Ecto neural progenitor cell (in vitro differentiated cells): Measurements from ENCODE around the gene SLC35A3.
A peak's percentile ranks its signal among the peaks of the same experiment; 100 is the strongest.
"Not testable (repeated sequence)": the region's sequence is repeated elsewhere in the genome, so short reads cannot be mapped to it uniquely, and the experiment has no call there.

Experiments
- DNase-seq: peaks from one replicate; pipeline ENCODE4 v3.0.0-alpha.2; 2018; ENCODE audit warnings: low spot score

SLC35A3 gene

GRCh38 chr1:100035214-100035613, 65.4 kb downstream of the SLC35A3 start:
- no peak for DNase-seq

- DNase-seq, result no peak
Observed at GRCh38 chr1:100036718-100037655, 67.2 kb downstream of the SLC35A3 start.

GRCh38 chr1:100037656-100037926, 67.8 kb downstream of the SLC35A3 start:
- no peak for DNase-seq

GRCh38 chr1:100037927-100038659, 68.3 kb downstream of the SLC35A3 start:
- peak; percentile 89 for DNase-seq

GRCh38 chr1:100038660-100039287, 69.0 kb downstream of the SLC35A3 start:
- DNase-seq, result peak; percentile 75

GRCh38 chr1:100039591-100039990, 69.8 kb downstream of the SLC35A3 start:
- DNase-seq, result no peak

GRCh38 chr1:100045206-100045605, 75.4 kb downstream of the SLC35A3 start:
- DNase-seq, result no peak

- not testable (repeated sequence) for DNase-seq
Observed at GRCh38 chr1:100047235-100047708, 77.5 kb downstream of the SLC35A3 start.

- no peak for DNase-seq
Observed at GRCh38 chr1:100050139-100050538, 80.3 kb downstream of the SLC35A3 start.

GRCh38 chr1:100051401-100051800, 81.6 kb downstream of the SLC35A3 start:
- DNase-seq, result no peak

GRCh38 chr1:100051893-100052292, 82.1 kb downstream of the SLC35A3 start:
- DNase-seq, result no peak

GRCh38 chr1:100053119-100053518, 83.3 kb downstream of the SLC35A3 start:
- no peak for DNase-seq

GRCh38 chr1:100053727-100054126, 83.9 kb downstream of the SLC35A3 start:
- no peak for DNase-seq

- no peak for DNase-seq
Observed at GRCh38 chr1:100061681-100062080, 91.9 kb downstream of the SLC35A3 start.

GRCh38 chr1:100065183-100065968, 95.6 kb downstream of the SLC35A3 start:
- DNase-seq, result no peak

- no peak for DNase-seq
Observed at GRCh38 chr1:100065969-100066227, 96.1 kb downstream of the SLC35A3 start.

GRCh38 chr1:100070201-100070939, 100.6 kb downstream of the SLC35A3 start:
- no peak for DNase-seq

GRCh38 chr1:100073531-100073930, 103.7 kb downstream of the SLC35A3 start:
- no peak for DNase-seq

GRCh38 chr1:100074604-100075395, 105.0 kb downstream of the SLC35A3 start:
- DNase-seq, result no peak

GRCh38 chr1:100075773-100076172, 106.0 kb downstream of the SLC35A3 start:
- DNase-seq, result no peak

- DNase-seq, result no peak
Observed at GRCh38 chr1:100076319-100076718, 106.5 kb downstream of the SLC35A3 start.
